ENCODE results near the gene WNT3A. TPM values are rescaled to one million over a fixed set of nuclear protein-coding genes. Genes with fewer than 3 reads are reported as not detected.

WNT3A gene
- total and polyA plus RNA-seq, 9 of the 15 experiments (the other 6 are each of a cell fraction or from before 2014, with no cell fraction given) = not detected

DNA sequence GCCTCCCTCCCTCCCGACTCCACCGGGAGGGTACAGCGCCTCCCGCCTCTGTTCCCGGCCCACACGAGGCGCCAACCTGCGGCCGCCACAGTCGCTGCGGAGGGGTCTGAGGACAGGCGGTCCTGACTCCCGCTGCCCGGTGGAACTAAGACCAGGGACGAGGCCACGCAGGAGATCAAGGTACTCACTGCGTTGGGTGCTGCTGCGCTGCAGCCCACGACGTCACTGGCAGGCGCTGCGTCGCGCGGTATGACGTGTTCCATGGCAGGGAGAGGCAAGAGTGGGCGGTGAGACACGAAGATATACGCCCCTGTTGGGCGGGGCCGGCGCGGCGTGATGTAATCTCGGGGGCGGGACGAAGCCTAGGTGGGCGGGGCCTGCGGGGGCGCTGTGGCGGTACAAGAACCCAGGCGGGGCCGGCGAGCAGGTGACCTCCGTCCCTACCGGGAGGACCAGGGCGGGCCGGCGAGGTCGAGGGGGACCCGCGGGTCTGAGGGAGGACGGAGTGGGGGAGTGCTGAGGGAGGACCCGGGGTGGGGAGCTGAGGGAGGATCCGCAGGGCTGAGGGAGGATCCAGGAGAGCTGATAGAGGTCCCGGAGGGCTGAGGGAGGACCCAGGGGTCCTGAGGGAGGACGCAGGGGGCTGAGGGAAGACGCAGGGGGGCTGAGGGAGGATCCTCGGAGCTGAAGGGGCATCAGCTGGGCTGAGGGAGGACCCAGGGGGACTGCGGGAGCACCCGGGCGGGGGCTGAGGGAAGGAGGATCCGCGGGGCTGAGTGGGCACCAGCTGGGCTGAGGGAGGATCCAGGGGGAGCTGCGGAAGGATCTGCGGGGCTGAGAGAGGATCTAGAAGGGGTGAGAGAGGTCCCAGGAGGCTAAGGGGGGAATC is 102.5 kb downstream of the WNT3A start, which contains the start of gene MRPL55 (continued):
- peak; percentile 69; the same call in 1 of the 2 replicates for TF ChIP-seq RFX5 (IDR thresholded peaks at IDR 0.05; ENCODE audit: low read depth, low read length)
- no peak for TF ChIP-seq PRPF4 (IDR thresholded peaks at IDR 0.05; ENCODE audit: insufficient read depth, low read depth, low read length, poor library complexity, severe bottlenecking)
- no peak for TF ChIP-seq PTRF (tag; IDR thresholded peaks at IDR 0.05)
- no peak for TF ChIP-seq ETS2 (tag; IDR thresholded peaks at IDR 0.05; ENCODE audit: borderline replicate concordance, poor library complexity, severe bottlenecking)
- TF ChIP-seq ZNF639 (CRISPR knock-in tag; conservative IDR thresholded peaks at IDR 0.05 in 1 of 2, IDR thresholded peaks at IDR 0.05 in 1 of 2) = peak in 1 of 2 experiments; percentile 86; a peak in 2 of 4 replicates
- no peak for TF ChIP-seq BRD4 (IDR thresholded peaks at IDR 0.05)
- TF ChIP-seq HEY1 (CRISPR knock-in tag; IDR thresholded peaks at IDR 0.05; ENCODE audit: borderline replicate concordance) = no peak
- TF ChIP-seq SIRT6 (IDR thresholded peaks at IDR 0.05; ENCODE audit: low read depth, low read length) = no peak
- TF ChIP-seq, protein P1, sequence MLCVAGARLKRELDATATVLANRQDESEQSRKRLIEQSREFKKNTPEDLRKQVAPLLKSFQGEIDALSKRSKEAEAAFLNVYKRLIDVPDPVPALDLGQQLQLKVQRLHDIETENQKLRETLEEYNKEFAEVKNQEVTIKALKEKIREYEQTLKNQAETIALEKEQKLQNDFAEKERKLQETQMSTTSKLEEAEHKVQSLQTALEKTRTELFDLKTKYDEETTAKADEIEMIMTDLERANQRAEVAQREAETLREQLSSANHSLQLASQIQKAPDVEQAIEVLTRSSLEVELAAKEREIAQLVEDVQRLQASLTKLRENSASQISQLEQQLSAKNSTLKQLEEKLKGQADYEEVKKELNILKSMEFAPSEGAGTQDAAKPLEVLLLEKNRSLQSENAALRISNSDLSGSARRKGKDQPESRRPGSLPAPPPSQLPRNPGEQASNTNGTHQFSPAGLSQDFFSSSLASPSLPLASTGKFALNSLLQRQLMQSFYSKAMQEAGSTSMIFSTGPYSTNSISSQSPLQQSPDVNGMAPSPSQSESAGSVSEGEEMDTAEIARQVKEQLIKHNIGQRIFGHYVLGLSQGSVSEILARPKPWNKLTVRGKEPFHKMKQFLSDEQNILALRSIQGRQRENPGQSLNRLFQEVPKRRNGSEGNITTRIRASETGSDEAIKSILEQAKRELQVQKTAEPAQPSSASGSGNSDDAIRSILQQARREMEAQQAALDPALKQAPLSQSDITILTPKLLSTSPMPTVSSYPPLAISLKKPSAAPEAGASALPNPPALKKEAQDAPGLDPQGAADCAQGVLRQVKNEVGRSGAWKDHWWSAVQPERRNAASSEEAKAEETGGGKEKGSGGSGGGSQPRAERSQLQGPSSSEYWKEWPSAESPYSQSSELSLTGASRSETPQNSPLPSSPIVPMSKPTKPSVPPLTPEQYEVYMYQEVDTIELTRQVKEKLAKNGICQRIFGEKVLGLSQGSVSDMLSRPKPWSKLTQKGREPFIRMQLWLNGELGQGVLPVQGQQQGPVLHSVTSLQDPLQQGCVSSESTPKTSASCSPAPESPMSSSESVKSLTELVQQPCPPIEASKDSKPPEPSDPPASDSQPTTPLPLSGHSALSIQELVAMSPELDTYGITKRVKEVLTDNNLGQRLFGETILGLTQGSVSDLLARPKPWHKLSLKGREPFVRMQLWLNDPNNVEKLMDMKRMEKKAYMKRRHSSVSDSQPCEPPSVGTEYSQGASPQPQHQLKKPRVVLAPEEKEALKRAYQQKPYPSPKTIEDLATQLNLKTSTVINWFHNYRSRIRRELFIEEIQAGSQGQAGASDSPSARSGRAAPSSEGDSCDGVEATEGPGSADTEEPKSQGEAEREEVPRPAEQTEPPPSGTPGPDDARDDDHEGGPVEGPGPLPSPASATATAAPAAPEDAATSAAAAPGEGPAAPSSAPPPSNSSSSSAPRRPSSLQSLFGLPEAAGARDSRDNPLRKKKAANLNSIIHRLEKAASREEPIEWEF (CRISPR knock-in tag; IDR thresholded peaks at IDR 0.05) = no peak
- TF ChIP-seq MTA2 (IDR thresholded peaks at IDR 0.05; ENCODE audit: low read depth) = peak; percentile 20; the same call in 1 of the 2 replicates
- TF ChIP-seq ZBTB8A (IDR thresholded peaks at IDR 0.05; ENCODE audit: partially characterized antibody) = no peak
- TF ChIP-seq FOXA3 (CRISPR knock-in tag; conservative IDR thresholded peaks at IDR 0.05 in 1 of 2, IDR thresholded peaks at IDR 0.05 in 1 of 2) = peak in 1 of 2 experiments; percentile 38; a peak in 1 of 4 replicates
- no peak for TF ChIP-seq SMARCC2 (IDR thresholded peaks at IDR 0.05; ENCODE audit: low read depth)
- no peak; the same call in 1 of the 2 replicates for TF ChIP-seq ZNF232 (CRISPR knock-in tag; IDR thresholded peaks at IDR 0.05)
- no peak for TF ChIP-seq ELK3 (CRISPR knock-in tag; IDR thresholded peaks at IDR 0.05)
- TF ChIP-seq, protein P2, sequence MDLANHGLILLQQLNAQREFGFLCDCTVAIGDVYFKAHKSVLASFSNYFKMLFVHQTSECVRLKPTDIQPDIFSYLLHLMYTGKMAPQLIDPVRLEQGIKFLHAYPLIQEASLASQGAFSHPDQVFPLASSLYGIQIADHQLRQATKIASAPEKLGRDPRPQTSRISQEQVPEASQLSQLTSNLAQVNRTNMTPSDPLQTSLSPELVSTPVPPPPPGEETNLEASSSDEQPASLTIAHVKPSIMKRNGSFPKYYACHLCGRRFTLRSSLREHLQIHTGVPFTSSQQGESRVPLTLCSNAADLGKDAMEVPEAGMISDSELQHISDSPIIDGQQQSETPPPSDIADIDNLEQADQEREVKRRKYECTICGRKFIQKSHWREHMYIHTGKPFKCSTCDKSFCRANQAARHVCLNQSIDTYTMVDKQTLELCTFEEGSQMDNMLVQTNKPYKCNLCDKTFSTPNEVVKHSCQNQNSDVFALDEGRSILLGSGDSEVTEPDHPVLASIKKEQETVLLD (IDR thresholded peaks at IDR 0.05) = peak; percentile 24; the same call in 1 of the 2 replicates
